PC-3 (cell line): ENCODE results near the gene RBM33.

Experiments
- EZH2 ChIP-seq: fragments of 300-600 bp; sonication (generic); IDR thresholded peaks from one replicate; pipeline ENCODE4 v1.6.1; 2017; ENCODE audit warnings: antibody characterized with exemption, mild to moderate bottlenecking, low read length; ENCODE audit not compliant: unreplicated experiment
- EZH2phosphoT487 ChIP-seq: fragments of 300-600 bp; sonication (generic); IDR thresholded peaks from 2 replicates; pipeline ENCODE4 v1.6.1; 2018; ENCODE audit warnings: mild to moderate bottlenecking, antibody characterized with exemption, low read length, borderline replicate concordance
- TF ChIP-seq, protein P1 (sequence below): fragments of 300-600 bp; sonication (generic); conservative IDR thresholded peaks from 2 replicates; pipeline ENCODE4 v1.5.1; 2017; ENCODE audit warnings: antibody characterized with exemption, low read depth, mild to moderate bottlenecking, low read length

- TF ChIP-seq EZH2 (no peak), EZH2phosphoT487 (no peak)
- TF ChIP-seq, protein P1, sequence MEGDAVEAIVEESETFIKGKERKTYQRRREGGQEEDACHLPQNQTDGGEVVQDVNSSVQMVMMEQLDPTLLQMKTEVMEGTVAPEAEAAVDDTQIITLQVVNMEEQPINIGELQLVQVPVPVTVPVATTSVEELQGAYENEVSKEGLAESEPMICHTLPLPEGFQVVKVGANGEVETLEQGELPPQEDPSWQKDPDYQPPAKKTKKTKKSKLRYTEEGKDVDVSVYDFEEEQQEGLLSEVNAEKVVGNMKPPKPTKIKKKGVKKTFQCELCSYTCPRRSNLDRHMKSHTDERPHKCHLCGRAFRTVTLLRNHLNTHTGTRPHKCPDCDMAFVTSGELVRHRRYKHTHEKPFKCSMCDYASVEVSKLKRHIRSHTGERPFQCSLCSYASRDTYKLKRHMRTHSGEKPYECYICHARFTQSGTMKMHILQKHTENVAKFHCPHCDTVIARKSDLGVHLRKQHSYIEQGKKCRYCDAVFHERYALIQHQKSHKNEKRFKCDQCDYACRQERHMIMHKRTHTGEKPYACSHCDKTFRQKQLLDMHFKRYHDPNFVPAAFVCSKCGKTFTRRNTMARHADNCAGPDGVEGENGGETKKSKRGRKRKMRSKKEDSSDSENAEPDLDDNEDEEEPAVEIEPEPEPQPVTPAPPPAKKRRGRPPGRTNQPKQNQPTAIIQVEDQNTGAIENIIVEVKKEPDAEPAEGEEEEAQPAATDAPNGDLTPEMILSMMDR, result no peak
These were observed 144.1 kb downstream of the RBM33 start for GRCh38 chr7:155788616-155789000.
